HFFc6 (cell line): Measurements from ENCODE around the gene USP24. TPM values are rescaled to one million over a fixed set of nuclear protein-coding genes. Genes with fewer than 3 reads are reported as not detected.

Experiments
- microRNA-seq: library from miRNA; unstranded; fragments of <30 nt; microRNA quantifications from one replicate; pipeline ENCODE4, GENCODE V29; 2019
- total RNA-seq, 6 experiments: library from RNA; stranded (reverse); fragmentation: NEBNext Ultra II Directional; extraction: Animal tissue kit (Norgen Biotek cat#: 25700); gene quantifications; 2 replicates in 1 of 6; 3 replicates in 5 of 6; pipeline ENCODE4 v1.2.3, GENCODE V29; 2021

The USP24 gene
- total RNA-seq, 6 experiments from 2014 or later, result 22.5 to 27.8 (median 25.0) TPM

Small RNAs within 50 kb of the gene (microRNA-seq; reads per million reads assigned to microRNA genes)
- gene MIR4422, result not detected

Other genes starting within 250 kb of the USP24 start
- not detected for gene TMEM61, start 234.7 kb downstream of the USP24 start, total RNA-seq
- not detected for gene BSND, start 216.4 kb downstream of the USP24 start, total RNA-seq
- gene PCSK9, start 175.8 kb downstream of the USP24 start, total RNA-seq, result under 1 TPM in 2 of 6 experiments, not detected in 4; 0.05 TPM